Testis (tissue), 2 donors: ENCODE measurements around the gene UNK.

Source experiments
- POLR2A ChIP-seq: fragments of 450-650 bp; IDR thresholded peaks from one replicate; pipeline ENCODE4 v1.6.1; 2017; ENCODE audit warnings: antibody characterized with exemption, mild to moderate bottlenecking, moderate library complexity
- TF ChIP-seq, protein P1 (sequence below), 3 experiments: fragments of 450-650 bp in 2 of 3; fragments of 200-600 bp in 1 of 3; sonication (generic) in 1 of 3; IDR thresholded peaks; one replicate each; pipeline ENCODE4 v1.5.1; 2016 to 2019; ENCODE audit warnings: antibody characterized with exemption in 3 of 3, mild to moderate bottlenecking in 2 of 3, moderate library complexity in 1 of 3

DNA sequence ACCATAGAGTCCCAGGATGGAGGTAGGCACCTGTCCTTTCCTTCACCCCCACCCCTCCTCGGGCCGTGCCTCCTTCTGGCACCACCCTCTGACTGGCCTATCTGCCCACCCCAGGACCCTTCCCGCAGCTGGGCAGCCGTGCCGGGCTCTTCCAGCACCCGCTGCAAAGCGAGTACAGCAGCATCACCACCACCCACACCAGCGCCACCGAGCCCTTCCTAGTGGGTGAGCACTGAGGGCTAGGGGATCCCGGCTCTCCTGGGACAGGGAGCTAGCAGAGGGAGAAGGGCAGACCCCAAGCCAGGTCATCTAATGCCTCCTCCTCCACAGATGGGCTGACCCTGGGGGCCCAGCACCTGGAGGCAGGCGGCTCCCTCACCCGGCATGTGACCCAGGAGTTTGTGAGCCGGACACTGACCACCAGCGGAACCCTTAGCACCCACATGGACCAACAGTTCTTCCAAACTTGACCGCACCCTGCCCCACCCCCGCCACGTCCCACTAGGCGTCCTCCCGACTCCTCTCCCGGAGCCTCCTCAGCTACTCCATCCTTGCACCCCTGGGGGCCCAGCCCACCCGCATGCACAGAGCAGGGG, 27.4 kb upstream of the UNK start:
- TF ChIP-seq, protein P1, sequence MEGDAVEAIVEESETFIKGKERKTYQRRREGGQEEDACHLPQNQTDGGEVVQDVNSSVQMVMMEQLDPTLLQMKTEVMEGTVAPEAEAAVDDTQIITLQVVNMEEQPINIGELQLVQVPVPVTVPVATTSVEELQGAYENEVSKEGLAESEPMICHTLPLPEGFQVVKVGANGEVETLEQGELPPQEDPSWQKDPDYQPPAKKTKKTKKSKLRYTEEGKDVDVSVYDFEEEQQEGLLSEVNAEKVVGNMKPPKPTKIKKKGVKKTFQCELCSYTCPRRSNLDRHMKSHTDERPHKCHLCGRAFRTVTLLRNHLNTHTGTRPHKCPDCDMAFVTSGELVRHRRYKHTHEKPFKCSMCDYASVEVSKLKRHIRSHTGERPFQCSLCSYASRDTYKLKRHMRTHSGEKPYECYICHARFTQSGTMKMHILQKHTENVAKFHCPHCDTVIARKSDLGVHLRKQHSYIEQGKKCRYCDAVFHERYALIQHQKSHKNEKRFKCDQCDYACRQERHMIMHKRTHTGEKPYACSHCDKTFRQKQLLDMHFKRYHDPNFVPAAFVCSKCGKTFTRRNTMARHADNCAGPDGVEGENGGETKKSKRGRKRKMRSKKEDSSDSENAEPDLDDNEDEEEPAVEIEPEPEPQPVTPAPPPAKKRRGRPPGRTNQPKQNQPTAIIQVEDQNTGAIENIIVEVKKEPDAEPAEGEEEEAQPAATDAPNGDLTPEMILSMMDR (IDR thresholded peaks at IDR 0.05): no peak
- TF ChIP-seq POLR2A: no peak
